GM18909 (cell line): ENCODE data around the gene PLA2G4A.

Source experiments
- ATAC-seq: cut with Tn5 transposase; IDR thresholded peaks from one replicate; pipeline ENCODE4 v1.9.1; 2021; ENCODE audit warnings: mild to moderate bottlenecking; ENCODE audit not compliant: unreplicated experiment, poor library complexity

PLA2G4A gene

DNA sequence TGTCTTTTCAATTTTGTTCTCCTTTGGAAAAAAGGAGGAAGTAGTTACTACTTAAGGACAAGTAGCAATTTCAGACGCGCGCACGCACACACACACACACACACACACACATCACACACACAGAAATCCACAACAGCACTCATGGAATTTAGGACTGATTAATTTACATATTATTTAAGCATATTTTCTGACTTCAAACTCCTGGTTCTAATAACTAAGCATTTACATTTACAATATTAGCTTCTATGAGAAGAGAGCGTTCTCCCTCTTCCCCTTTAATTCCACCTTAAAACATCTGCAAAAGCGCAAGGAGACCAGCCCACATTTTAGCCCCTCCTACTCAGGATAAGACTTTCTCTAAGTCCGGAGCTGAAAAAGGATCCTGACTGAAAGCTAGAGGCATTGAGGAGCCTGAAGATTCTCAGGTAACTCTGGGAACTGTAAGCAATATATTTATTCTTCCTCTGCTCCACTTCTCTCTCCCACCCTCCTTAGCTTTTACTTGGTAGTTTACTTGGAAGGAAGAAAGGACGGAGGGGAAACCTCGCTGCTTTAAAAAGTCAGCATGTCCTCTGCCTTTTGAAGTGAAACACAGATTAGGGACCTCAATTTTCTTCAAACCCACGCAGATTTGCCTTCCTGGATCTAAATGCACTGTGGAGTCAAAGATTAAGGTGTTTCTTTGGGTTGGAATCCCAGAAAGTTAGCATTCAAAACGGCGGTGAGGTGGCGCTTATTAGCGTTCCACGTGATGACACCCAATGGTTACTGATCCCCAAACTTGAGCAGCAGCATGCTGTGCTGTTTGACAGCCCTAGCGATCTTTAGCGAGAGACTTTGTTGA is at the start of gene PLA2G4A:
TSS of gene PLA2G4A (plus strand) at position 339 of the 844 bp plus-strand sequence. CDS start 25,406 bp downstream, outside the sequence.
- ATAC-seq, result peak; percentile 82

- no peak for ATAC-seq
Observed at GRCh38 chr1:186780076-186780475, 48.7 kb upstream of the PLA2G4A start.

- ATAC-seq, result no peak
Observed at GRCh38 chr1:186781730-186782129, 47.0 kb upstream of the PLA2G4A start.

DNA sequence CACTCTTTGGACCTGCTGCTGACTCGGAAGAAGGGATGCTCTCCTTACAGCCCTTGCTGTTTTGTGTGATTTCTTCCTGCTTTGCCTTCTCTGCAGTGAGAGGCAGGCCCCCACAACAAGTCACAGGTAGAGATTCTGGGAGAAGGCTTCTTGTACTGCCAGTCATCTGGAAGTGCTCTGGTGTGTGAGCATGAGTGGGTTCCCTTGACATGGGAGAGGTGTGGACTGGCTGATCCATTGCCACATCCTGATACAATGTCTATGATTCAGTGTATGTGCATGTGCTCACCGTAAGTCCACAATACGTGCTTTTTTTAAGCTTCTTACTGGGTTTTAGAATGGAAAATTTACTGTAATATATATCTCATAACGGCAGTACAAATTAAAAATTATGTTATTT is 46.0 kb upstream of the PLA2G4A start:
- no peak for ATAC-seq

- no peak for ATAC-seq
Observed at GRCh38 chr1:186783193-186783592, 45.6 kb upstream of the PLA2G4A start.

GRCh38 chr1:186785503-186785902 is 43.2 kb upstream of the PLA2G4A start:
- ATAC-seq, result no peak

- ATAC-seq, result no peak
Observed at GRCh38 chr1:186790101-186790500, 38.6 kb upstream of the PLA2G4A start.

- peak; percentile 69 for ATAC-seq
Observed at GRCh38 chr1:186792870-186793581, 35.7 kb upstream of the PLA2G4A start.

GRCh38 chr1:186793582-186793927 is 35.2 kb upstream of the PLA2G4A start:
- ATAC-seq, result peak; percentile 47

GRCh38 chr1:186798960-186799688 is 29.6 kb upstream of the PLA2G4A start:
- ATAC-seq, result no peak

DNA sequence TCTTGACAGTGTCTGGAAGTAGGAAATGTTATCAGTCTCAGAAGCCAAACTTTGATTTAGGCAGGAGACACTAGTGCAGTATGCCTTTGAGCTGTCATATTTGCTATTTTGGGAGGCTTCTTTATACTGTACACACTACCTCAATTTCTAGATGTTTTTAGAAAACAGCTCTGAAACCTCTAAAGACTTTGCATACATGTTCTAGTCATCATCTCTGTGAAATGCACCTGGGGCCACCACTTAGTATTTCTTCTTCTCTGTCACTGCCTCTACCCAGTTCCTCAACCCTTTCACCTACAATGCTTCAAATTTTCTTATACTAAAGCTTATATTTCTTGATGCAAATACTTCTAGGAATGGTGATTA is 29.1 kb upstream of the PLA2G4A start:
- peak; percentile 94 for ATAC-seq

DNA sequence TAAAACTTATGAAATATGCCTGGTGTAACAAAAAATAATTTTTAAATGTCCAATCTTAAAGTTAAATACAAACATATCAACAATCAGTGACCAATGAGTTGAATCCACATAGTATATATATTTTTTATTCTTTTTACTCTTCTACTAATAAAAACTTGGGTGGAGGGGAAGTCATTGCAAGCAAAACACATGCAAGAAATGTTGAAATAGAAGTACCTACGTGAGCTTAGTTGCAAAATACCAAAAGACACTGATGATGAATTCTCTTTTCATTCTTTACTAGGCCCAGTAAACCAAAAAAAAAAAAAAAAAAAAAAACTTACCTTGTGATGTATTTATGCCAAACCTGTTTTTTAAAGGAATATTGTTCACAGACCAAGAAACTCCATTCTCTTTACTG is 26.4 kb upstream of the PLA2G4A start:
- no peak for ATAC-seq

DNA sequence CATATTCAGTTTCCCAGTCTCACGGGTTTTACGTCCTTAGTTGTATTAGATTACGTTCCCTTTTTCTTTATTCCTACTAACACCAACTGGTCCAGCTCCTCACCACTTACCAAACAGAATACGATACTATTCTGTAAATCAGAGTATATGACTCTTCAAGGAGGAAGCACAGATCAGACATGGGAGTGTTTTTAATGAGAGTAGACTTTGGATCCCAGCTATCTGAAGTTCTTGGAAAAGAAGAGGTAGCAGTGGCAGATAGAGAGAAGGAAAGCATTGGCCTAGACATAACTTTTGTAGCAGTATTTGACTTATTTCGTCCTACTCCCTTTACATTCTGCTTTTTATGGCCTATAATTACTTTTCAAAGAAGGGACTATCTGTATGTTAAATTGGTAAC is 24.1 kb upstream of the PLA2G4A start:
- no peak for ATAC-seq

- peak; percentile 43 for ATAC-seq
Observed at GRCh38 chr1:186806477-186806876, 22.3 kb upstream of the PLA2G4A start.

- no peak for ATAC-seq
Observed at GRCh38 chr1:186807163-186807562, 21.6 kb upstream of the PLA2G4A start.

- no peak for ATAC-seq
Observed at GRCh38 chr1:186811892-186812291, 16.9 kb upstream of the PLA2G4A start.

- ATAC-seq, result no peak
Observed at GRCh38 chr1:186812570-186812969, 16.2 kb upstream of the PLA2G4A start.

DNA sequence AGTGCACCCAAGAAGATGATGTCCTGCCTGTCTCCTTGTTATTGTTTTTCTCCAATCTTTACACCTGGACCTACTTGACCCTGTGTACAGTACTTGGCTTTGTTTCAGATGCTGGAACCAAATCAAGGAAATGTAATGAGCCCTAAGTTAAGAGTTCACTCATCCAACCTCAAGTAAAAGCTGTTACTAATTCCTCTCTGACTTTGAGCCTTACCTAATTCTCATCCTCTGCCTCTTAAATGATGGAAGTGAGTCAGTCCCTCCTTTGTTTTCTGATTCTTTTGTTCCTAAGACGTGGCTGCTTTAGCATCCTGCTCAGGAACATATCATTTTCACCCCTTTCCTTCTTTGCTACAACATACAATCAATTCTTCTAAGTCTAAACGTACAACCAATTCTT is 15.3 kb upstream of the PLA2G4A start:
- no peak for ATAC-seq

- ATAC-seq, result peak; percentile 85
Observed at GRCh38 chr1:186819126-186819525, 9.6 kb upstream of the PLA2G4A start.

- ATAC-seq, result peak; percentile 52
Observed at GRCh38 chr1:186819563-186819962, 9.2 kb upstream of the PLA2G4A start.
